HG02763 (cell line): ENCODE results near the gene PCDHB12.
"Not testable (repeated sequence)": the region's sequence is repeated elsewhere in the genome, so short reads cannot be mapped to it uniquely, and the experiment has no call there.

Experiments
- ATAC-seq: cut with Tn5 transposase; IDR thresholded peaks from one replicate; pipeline ENCODE4 v1.9.1; 2021; ENCODE audit warnings: mild to moderate bottlenecking, moderate library complexity; ENCODE audit not compliant: unreplicated experiment

PCDHB12 gene

DNA sequence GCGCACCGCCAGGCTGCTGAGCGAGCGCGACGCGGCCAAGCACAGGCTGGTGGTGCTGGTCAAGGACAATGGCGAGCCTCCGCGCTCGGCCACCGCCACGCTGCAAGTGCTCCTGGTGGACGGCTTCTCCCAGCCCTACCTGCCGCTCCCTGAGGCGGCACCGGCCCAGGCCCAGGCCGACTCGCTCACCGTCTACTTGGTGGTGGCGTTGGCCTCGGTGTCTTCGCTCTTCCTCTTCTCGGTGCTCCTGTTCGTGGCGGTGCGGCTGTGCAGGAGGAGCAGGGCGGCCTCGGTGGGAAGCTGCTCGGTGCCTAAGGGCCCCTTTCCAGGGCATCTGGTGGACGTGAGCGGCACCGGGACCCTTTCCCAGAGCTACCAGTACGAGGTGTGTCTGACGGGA, 6.9 kb upstream of the PCDHB12 start:
- not testable (repeated sequence) for ATAC-seq

DNA sequence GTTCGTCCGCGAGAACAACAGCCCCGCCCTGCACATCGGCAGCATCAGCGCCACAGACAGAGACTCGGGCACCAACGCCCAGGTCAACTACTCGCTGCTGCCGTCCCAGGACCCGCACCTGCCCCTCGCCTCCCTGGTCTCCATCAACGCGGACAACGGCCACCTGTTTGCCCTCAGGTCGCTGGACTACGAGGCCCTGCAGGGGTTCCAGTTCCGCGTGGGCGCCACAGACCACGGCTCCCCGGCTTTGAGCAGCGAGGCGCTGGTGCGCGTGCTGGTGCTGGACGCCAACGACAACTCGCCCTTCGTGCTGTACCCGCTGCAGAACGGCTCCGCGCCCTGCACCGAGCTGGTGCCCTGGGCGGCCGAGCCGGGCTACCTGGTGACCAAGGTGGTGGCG, 1.8 kb downstream of the PCDHB12 start:
- not testable (repeated sequence) for ATAC-seq

DNA sequence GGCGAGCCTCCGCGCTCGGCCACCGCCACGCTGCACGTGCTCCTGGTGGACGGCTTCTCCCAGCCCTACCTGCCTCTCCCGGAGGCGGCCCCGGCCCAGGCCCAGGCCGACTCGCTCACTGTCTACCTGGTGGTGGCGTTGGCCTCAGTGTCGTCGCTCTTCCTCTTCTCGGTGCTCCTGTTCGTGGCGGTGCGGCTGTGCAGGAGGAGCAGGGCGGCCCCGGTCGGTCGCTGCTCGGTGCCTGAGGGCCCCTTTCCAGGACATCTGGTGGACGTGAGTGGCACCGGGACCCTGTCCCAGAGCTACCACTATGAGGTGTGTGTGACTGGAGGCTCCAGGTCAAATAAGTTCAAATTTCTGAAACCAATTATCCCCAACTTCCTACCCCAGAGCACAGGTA, 2.3 kb downstream of the PCDHB12 start:
- ATAC-seq: not testable (repeated sequence)

DNA sequence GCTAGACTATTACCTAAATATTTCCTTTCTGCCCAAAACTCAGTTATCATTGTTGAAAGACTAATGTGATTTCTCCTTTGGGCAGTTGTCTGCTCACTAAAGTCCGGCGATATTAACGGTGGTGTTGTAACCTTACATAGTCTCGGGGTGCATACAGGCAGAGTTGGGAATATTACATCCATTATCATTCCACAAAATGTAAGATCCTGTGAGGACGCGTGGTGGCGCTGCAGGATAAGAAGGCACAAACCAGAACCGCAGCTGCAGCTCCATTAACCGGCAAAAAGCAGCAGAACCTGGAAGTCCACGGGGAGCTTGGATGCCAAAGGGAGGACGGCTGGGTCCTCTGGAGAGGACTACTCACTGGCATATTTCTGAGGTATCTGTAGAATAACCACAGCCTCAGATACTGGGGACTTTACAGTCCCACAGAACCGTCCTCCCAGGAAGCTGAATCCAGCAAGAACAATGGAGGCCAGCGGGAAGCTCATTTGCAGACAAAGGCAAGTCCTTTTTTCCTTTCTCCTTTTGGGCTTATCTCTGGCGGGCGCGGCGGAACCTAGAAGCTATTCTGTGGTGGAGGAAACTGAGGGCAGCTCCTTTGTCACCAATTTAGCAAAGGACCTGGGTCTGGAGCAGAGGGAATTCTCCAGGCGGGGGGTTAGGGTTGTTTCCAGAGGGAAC, 5.3 kb downstream of the PCDHB12 start, which contains the start of gene PCDHB13:
Gene PCDHB13, plus strand, starts transcription at position 264 of the 684 bp plus-strand sequence. Its CDS starts 205 bp downstream, at position 469.
- ATAC-seq: not testable (repeated sequence)

DNA sequence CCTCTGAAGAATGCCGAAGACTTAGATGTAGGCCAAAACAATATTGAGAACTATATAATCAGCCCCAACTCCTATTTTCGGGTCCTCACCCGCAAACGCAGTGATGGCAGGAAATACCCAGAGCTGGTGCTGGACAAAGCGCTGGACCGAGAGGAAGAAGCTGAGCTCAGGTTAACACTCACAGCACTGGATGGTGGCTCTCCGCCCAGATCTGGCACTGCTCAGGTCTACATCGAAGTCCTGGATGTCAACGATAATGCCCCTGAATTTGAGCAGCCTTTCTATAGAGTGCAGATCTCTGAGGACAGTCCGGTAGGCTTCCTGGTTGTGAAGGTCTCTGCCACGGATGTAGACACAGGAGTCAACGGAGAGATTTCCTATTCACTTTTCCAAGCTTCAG, 6.1 kb downstream of the PCDHB12 start:
- not testable (repeated sequence) for ATAC-seq

DNA sequence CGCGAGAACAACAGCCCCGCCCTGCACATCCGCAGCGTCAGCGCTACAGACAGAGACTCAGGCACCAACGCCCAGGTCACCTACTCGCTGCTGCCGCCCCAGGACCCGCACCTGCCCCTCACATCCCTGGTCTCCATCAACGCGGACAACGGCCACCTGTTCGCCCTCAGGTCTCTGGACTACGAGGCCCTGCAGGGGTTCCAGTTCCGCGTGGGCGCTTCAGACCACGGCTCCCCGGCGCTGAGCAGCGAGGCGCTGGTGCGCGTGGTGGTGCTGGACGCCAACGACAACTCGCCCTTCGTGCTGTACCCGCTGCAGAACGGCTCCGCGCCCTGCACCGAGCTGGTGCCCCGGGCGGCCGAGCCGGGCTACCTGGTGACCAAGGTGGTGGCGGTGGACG, 7.0 kb downstream of the PCDHB12 start:
- ATAC-seq: not testable (repeated sequence)

DNA sequence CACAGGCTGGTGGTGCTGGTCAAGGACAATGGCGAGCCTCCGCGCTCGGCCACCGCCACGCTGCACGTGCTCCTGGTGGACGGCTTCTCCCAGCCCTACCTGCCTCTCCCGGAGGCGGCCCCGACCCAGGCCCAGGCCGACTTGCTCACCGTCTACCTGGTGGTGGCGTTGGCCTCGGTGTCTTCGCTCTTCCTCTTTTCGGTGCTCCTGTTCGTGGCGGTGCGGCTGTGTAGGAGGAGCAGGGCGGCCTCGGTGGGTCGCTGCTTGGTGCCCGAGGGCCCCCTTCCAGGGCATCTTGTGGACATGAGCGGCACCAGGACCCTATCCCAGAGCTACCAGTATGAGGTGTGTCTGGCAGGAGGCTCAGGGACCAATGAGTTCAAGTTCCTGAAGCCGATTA, 7.5 kb downstream of the PCDHB12 start:
- ATAC-seq: not testable (repeated sequence)

DNA sequence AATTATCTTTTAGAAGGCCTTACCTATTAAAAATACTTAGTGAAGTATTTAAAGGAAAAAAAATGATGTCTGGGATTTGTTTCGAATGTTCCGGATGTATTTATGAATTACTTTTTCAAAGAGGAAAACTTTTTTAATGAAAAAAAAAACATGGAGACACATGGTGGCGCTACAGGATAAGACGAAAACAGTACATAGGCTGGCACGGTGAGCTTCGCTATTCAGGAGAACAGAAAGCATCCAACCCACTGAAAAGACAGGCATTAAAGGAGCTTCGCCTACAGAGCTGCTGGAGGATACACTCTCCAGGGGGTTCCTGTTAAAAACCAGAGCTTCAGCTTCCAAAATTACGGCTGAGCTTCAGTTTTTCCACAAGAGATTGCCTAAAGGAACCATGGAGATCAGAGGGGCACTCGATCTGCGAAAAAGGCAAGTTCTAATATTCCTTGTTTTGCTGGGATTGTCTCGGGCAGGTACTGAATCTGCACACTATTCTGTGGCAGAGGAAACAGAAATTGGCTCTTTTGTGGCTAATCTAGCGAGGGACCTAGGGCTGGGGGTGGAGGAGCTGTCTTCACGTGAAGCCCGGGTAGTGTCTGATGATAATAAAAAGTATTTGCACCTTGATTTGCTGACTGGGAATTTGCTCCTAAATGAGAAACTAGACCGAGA, 14.7 kb downstream of the PCDHB12 start, which contains the start of gene PCDHB14:
Gene PCDHB14, plus strand, starts transcription at position 232 of the 672 bp plus-strand sequence. Its CDS starts 163 bp downstream, at position 395.
- ATAC-seq: no peak

DNA sequence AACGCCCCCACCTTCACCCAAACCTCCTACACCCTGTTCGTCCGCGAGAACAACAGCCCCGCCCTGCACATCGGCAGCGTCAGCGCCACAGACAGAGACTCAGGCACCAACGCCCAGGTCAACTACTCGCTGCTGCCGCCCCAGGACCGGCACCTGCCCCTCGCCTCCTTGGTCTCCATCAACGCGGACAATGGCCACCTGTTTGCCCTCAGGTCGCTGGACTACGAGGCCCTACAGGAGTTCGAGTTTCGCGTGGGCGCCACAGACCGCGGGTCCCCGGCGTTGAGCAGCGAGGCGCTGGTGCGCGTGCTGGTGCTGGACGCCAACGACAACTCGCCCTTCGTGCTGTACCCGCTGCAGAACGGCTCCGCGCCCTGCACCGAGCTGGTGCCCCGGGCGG, 16.3 kb downstream of the PCDHB12 start:
- not testable (repeated sequence) for ATAC-seq

DNA sequence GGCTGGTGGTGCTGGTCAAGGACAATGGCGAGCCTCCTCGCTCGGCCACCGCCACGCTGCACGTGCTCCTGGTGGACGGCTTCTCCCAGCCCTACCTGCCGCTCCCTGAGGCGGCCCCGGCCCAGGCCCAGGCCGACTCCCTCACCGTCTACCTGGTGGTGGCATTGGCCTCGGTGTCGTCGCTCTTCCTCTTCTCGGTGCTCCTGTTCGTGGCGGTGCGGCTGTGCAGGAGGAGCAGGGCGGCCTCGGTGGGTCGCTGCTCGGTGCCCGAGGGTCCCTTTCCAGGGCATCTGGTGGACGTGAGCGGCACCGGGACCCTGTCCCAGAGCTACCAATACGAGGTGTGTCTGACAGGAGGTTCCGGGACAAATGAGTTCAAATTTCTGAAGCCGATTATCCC, 16.9 kb downstream of the PCDHB12 start:
- ATAC-seq: not testable (repeated sequence)

DNA sequence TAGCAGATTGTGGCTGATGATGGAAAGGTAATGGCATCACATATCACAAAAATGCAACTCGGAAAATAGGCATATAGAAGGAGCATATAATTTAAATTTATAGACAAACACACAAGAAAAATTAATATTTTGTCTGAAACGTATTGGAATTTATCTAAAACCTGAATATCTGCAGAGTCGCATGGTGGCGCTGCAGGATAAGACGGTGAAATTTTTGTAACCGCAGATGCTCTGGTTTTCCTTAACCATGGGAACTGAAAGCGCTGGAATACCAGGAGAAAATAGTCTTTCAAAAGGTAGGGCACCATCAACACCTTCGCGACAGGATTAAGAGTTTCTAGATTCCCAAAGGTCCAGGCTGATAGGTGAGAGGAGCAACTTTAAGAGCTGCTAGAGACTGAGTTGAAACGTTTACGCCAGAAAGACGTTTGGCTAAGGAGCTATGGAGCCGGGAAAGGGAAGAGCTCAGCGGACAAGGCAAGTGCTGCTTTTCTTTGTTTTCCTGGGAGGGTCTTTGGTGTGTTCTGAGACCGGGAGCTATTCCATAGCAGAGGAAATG, 25.7 kb downstream of the PCDHB12 start:
- no peak for ATAC-seq

DNA sequence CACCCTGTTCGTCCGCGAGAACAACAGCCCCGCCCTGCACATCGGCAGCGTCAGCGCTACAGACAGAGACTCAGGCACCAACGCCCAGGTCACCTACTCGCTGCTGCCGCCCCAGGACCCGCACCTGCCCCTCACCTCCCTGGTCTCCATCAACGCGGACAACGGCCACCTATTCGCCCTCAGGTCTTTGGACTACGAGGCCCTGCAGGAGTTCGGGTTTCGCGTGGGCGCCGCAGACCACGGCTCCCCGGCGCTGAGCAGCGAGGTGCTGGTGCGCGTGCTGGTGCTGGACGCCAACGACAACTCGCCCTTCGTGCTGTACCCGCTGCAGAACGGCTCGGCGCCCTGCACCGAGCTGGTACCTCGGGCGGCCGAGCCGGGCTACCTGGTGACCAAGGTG, 27.4 kb downstream of the PCDHB12 start:
- ATAC-seq: not testable (repeated sequence)

DNA sequence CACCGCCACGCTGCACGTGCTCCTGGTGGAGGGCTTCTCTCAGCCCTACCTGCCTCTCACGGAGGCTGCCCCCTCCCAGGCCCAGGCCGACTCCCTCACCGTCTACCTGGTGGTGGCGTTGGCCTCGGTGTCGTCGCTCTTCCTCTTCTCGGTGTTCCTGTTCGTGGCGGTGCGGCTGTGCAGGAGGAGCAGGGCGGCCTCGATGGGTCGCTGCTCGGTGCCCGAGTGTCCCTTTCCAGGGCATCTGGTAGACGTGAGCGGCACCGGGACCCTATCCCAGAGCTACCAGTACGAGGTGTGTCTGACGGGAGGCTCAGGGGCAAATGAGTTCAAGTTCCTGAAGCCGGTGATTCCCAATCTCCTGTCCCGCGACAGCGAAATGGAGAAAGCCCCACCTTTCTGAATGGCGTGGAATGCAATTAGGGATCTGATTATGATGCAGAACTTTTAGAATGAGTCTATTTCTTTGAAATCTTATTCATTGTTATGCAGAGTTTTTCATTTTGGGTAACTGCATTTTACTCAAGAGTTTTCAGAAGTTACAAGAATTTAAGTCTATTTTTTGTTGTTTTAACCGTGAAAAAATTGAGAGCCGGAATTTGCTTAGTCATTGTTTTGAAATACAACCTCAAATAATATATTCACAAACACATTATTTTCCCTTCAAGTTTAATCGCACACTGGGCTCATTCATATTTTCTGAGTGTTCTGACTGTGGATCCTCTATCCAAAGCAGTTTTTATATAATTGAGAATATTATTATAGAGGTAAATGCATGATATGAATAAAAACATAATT, 28.2 kb downstream of the PCDHB12 start:
- ATAC-seq: no peak

DNA sequence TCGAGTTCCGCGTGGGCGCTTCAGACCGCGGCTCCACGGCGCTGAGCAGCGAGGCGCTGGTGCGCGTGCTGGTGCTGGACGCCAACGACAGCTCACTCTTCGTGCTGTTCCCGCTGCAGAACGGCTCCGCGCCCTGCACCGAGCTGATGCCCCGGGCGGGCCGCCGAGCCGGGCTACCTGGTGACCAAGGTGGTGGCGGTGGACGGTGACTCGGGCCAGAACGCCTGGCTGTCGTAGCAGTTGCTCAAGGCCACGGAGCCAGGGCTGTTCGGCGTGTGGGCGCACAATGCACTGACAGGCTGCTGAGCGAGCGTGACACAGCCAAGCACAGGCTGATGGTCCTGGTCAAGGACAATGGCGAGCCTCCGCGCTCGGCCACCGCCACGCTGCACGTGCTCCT, 33.0 kb downstream of the PCDHB12 start:
- no peak for ATAC-seq

DNA sequence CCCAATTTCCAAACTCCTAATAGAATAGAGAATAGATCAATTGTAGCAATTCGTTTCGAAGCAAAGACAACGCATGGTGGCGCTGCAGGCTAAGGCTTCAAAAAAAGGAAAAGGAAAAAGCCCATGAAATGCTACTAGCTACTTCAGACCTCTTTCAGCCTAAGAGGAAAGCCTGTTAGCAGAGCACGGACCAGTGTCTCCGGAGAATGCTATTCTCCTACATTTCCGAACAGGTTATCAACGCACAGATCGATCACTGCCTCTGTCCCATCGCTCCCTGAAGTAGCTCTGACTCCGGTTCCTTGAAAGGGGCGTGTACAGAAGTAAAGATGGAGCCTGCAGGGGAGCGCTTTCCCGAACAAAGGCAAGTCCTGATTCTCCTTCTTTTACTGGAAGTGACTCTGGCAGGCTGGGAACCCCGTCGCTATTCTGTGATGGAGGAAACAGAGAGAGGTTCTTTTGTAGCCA, 36.8 kb downstream of the PCDHB12 start, which contains the start of gene PCDHB15:
Gene PCDHB15, plus strand, starts transcription at position 146 of the 468 bp plus-strand sequence. Its CDS starts 184 bp downstream, at position 330.
- no peak for ATAC-seq

DNA sequence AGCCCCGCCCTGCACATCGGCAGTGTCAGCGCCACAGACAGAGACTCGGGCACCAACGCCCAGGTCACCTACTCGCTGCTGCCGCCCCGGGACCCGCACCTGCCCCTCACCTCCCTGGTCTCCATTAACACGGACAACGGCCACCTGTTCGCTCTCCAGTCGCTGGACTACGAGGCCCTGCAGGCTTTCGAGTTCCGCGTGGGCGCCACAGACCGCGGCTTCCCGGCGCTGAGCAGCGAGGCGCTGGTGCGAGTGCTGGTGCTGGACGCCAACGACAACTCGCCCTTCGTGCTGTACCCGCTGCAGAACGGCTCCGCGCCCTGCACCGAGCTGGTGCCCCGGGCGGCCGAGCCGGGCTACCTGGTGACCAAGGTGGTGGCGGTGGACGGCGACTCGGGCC, 38.5 kb downstream of the PCDHB12 start:
- ATAC-seq: not testable (repeated sequence)

DNA sequence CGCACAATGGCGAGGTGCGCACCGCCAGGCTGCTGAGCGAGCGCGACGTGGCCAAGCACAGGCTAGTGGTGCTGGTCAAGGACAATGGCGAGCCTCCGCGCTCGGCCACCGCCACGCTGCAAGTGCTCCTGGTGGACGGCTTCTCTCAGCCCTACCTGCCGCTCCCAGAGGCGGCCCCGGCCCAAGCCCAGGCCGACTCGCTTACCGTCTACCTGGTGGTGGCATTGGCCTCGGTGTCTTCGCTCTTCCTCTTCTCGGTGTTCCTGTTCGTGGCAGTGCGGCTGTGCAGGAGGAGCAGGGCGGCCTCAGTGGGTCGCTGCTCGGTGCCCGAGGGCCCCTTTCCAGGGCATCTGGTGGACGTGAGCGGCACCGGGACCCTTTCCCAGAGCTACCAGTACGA, 38.9 kb downstream of the PCDHB12 start:
- ATAC-seq: not testable (repeated sequence)

DNA sequence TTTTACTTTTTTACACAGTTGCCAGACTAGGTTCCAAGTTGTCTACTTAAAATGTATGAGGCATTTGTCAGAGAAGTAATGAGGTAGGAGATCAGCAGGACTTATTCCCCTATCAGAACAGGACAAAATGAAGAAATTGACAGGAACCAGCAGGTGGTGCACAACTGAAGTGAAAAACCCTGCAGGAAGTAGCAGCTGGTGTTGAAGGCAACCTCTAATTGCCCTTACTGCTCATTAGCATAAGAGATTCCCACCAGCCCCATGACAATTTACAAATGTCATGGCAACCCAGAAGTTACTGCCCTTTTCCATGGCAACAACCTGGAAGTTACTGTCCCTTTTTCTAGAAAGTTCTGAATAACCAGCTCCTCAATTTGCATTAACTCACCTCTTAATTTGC, 42.1 kb downstream of the PCDHB12 start:
- ATAC-seq: no peak

DNA sequence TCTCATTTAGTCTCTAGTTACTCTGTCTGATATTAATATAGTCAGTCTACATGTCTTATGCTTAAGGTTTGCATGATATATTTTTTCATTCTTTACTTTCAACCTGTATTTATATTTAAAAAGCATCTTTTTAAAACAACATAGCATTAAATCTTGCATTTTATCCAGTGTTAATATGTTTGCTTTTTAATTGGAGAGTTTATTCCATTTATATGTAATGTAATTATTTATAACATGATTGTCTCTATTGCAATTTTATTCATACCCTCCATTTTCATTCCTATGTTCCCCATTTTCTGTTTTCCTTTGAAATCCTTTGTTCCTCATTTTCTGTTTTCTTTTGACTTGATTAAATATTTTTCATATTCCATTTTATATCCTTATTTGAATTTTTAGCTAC, 49.9 kb downstream of the PCDHB12 start:
- no peak for ATAC-seq

DNA sequence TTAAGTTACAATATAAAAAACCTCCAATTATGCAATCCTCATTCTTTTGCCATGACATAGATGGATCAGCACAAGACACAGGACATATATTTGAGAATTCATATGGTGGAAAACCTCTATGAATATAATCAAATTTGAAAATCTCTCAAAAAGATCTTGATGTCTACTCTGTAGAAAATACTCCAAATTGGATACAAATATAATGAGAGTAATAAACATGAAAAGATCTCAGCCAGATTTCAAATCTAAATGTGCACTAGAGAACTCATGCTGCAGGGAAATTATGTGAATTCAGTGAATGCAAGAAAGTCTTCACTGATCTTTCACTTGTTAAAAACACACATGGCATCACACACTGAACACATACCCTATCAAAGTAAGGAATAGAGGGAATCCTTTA, 50.4 kb downstream of the PCDHB12 start:
- no peak for ATAC-seq
